ENCODE results near the gene FAU.
A peak's percentile ranks its signal among the peaks of the same experiment; 100 is the strongest.

The FAU gene

DNA sequence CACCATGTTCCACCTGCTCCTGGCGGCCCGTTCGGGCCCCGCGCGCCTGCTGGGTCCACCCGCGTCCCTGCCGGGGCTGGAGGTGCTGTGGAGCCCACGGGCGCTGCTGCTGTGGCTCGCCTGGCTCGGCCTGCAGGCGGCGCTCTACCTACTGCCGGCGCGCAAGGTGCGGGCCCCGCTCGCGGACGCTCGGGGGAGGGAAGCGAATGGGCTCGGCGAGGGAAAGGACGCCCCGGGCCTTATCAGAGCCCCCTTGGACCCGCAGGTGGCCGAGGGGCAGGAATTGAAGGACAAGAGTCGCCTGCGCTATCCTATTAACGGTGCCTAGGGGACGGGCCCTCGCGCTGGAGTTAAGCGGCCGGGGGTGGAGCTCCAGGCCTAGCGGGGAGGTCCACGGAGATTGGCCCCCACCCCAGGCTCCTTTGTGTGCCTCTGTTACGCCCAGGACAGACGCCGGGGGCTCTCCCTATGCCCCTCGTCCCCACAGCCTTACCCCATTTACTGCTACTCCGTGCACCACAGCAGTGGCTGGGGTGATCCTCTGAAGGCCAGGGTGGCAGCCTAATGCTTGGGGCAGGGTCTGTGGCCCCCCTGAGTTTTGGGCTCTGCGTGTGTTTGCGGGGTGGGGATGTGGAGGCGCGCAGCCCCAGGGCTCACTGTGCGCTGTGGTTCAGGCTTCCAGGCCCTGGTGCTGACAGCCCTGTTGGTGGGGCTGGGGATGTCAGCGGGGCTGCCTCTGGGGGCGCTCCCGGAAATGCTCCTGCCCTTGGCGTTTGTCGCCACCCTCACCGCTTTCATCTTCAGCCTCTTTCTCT lies 9.2 kb downstream of the FAU start:
- intact Hi-C loops (cut with DNase I; ENCODE audit: low total_unique reads): loop anchor here (10.0 kb wide), 1 partner anchor 188 kb away; the partner anchor contains the start of gene PPP2R5B
- peak overlapping the region; percentile 49 to 58 for H3K27ac ChIP-seq
- peak overlapping the region; percentile 44 to 59 for H3K4me3 ChIP-seq
- peaks cover 14 to 39% (median 25%) of the 10 kb centered on the region in 3 donors for H3K36me3 ChIP-seq
- no peaks in the 10 kb centered on the region for H3K27me3 ChIP-seq
- peaks cover 10 to 52% (median 48%) of the 10 kb centered on the region in 4 donors for H3K4me1 ChIP-seq
- DNase-seq: no peak
- TF ChIP-seq, protein P1, sequence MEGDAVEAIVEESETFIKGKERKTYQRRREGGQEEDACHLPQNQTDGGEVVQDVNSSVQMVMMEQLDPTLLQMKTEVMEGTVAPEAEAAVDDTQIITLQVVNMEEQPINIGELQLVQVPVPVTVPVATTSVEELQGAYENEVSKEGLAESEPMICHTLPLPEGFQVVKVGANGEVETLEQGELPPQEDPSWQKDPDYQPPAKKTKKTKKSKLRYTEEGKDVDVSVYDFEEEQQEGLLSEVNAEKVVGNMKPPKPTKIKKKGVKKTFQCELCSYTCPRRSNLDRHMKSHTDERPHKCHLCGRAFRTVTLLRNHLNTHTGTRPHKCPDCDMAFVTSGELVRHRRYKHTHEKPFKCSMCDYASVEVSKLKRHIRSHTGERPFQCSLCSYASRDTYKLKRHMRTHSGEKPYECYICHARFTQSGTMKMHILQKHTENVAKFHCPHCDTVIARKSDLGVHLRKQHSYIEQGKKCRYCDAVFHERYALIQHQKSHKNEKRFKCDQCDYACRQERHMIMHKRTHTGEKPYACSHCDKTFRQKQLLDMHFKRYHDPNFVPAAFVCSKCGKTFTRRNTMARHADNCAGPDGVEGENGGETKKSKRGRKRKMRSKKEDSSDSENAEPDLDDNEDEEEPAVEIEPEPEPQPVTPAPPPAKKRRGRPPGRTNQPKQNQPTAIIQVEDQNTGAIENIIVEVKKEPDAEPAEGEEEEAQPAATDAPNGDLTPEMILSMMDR (IDR thresholded peaks at IDR 0.05): peak; percentile 66 to 73
- H3K9me3 ChIP-seq: no peaks in the 10 kb centered on the region

- H3K4me3 ChIP-seq: peak within 1 kb of the TSS; percentile 44 to 59
- peaks cover 18 to 47% (median 29%) of the 10 kb centered on the region in 3 donors for H3K36me3 ChIP-seq
- no peaks in the 10 kb centered on the region for H3K9me3 ChIP-seq
- peak within 1 kb of the TSS; percentile 49 to 58 for H3K27ac ChIP-seq
- peaks cover 10 to 49% (median 47%) of the 10 kb centered on the region in 4 donors for H3K4me1 ChIP-seq
- intact Hi-C loops (cut with DNase I; ENCODE audit: low total_unique reads): loop anchor here (2.0 to 10.0 kb wide), 2 partner anchors 69 to 187 kb away; partner anchors contain the start of genes CAPN1 and PPP2R5B
- TF ChIP-seq, protein P1 (IDR thresholded peaks at IDR 0.05): no peak
- DNase-seq: peak; percentile 95 to 96
- no peaks in the 10 kb centered on the region for H3K27me3 ChIP-seq
Measured at GRCh38 chr11:65111744-65112545, 10.0 kb downstream of the FAU start, which contains the start of gene TM7SF2. TSS of gene TM7SF2 (plus strand) at chr11:65111872. CDS start at chr11:65112016, 144 bp downstream.

GRCh38 chr11:65111159-65111743 lies 10.7 kb downstream of the FAU start:
- peak overlapping the region; percentile 44 to 59 for H3K4me3 ChIP-seq
- intact Hi-C loops (cut with DNase I; ENCODE audit: low total_unique reads): loop anchor here (2.0 to 10.0 kb wide), 2 partner anchors 70 to 186 kb away; partner anchors contain the start of genes CAPN1 and PPP2R5B
- H3K9me3 ChIP-seq: no peaks in the 10 kb centered on the region
- no peak for DNase-seq
- peaks cover 18 to 47% (median 30%) of the 10 kb centered on the region in 3 donors for H3K36me3 ChIP-seq
- H3K27ac ChIP-seq: peak overlapping the region; percentile 49 to 58
- TF ChIP-seq, protein P1 (IDR thresholded peaks at IDR 0.05): no peak
- H3K4me1 ChIP-seq: peaks cover 10 to 42% (median 40%) of the 10 kb centered on the region in 4 donors
- no peaks in the 10 kb centered on the region for H3K27me3 ChIP-seq

- H3K27ac ChIP-seq: peak overlapping the region; percentile 49 to 58
- peaks cover 18 to 38% (median 35%) of the 10 kb centered on the region in 3 donors for H3K36me3 ChIP-seq
- peak; percentile 86 to 93 for DNase-seq
- intact Hi-C loops (cut with DNase I; ENCODE audit: low total_unique reads): loop anchor here (2.0 to 10.0 kb wide), 2 partner anchors 70 to 186 kb away; partner anchors contain the start of genes CAPN1 and PPP2R5B
- no peaks in the 10 kb centered on the region for H3K9me3 ChIP-seq
- H3K4me1 ChIP-seq: peaks cover 10 to 34% (median 33%) of the 10 kb centered on the region in 4 donors
- no peaks in the 10 kb centered on the region for H3K27me3 ChIP-seq
- TF ChIP-seq, protein P1 (IDR thresholded peaks at IDR 0.05): peak; percentile 96 to 98
- H3K4me3 ChIP-seq: no peak overlapping the region
Measured at GRCh38 chr11:65110354-65110861, 11.5 kb downstream of the FAU start.
